ENCODE results near the gene PCED1B. TPM values are rescaled to one million over a fixed set of nuclear protein-coding genes. Genes with fewer than 3 reads are reported as not detected.

The PCED1B gene
- total RNA-seq, 1 experiment from 2014 or later, result 3.3 TPM

DNA sequence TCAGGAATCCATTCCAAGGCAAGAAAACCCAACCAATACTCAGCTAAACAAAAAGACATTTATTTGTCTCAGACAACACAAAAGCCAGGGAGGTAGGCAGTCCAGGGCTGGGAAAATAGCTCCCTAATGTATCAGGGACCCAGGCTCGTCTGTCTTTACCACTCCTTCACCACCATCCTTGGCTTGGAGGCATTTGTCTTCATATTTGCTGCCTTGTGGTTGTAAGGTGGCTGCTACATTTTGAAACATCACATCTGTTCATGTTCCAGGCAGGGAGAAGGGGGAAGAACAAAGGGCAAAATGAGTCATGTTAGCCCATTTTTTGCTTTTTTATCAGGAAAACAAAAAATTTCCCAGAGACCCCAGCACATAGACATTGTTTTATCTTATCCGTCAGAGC, 44.8 kb upstream of the PCED1B start:
- no peaks in the 10 kb centered on the region for H3K23me2 ChIP-seq (ENCODE audit: insufficient read length, low read depth, low read length, poor library complexity, severe bottlenecking)
- H3K9me3 Mint-ChIP-seq, result no peaks in the 10 kb centered on the region
- H3K9ac ChIP-seq (ENCODE audit: extremely low read depth, insufficient read length, low read length), result no peak overlapping the region

More for the DNA sequence above, 44.8 kb upstream of the PCED1B start:
- Histone ChIP-seq H3T11ph (ENCODE audit: low read length) (no peak overlapping the region), H3K79me1 (ENCODE audit: insufficient read depth, low read depth, low read length, poor library complexity, severe bottlenecking) (no peaks in the 10 kb centered on the region), H3K79me2 (ENCODE audit: insufficient read depth, low read length) (no peaks in the 10 kb centered on the region), H4K8ac (replicated peaks; ENCODE audit: insufficient read length, low read depth, low read length) (no peak overlapping the region), H3K4me1 (ENCODE audit: insufficient read depth, low read length) (no peaks in the 10 kb centered on the region; the same call in 1 of the 2 replicates), H4K91ac (ENCODE audit: insufficient read length, low read depth, low read length) (no peak overlapping the region), H2AK5ac (ENCODE audit: insufficient read length, low read length) (no peak overlapping the region), H3K14ac (ENCODE audit: insufficient read depth, low read length) (no peak overlapping the region), H2AFZ (ENCODE audit: low read length) (no peak overlapping the region), H2BK5ac (ENCODE audit: insufficient read length, low read length) (no peak overlapping the region), H3K4me2 (ENCODE audit: insufficient read depth, insufficient read length, low read length) (no peak overlapping the region), H4K5ac (ENCODE audit: insufficient read length, low read depth, low read length) (no peak overlapping the region), H3K27me3 (ENCODE audit: insufficient read depth, low read length) (no peaks in the 10 kb centered on the region), H3K27ac (ENCODE audit: insufficient read length, low read depth, low read length) (no peak overlapping the region), H3K23ac (ENCODE audit: insufficient read length, low read depth, low read length) (no peak overlapping the region), H2BK12ac (ENCODE audit: insufficient read length, low read depth, low read length) (no peak overlapping the region), H3K18ac (ENCODE audit: insufficient read length, low read depth, low read length) (no peak overlapping the region), H2BK15ac (ENCODE audit: low read depth, low read length) (no peak overlapping the region), H3K56ac (ENCODE audit: insufficient read length, low read depth, low read length) (no peak overlapping the region), H4K20me1 (ENCODE audit: control insufficient read depth, insufficient read depth, insufficient read length) (no peaks in the 10 kb centered on the region), H3K4ac (ENCODE audit: low read depth, low read length) (no peak overlapping the region), H3K9me3 (ENCODE audit: control insufficient read depth, low read depth, low read length) (no peaks in the 10 kb centered on the region), H2BK120ac (ENCODE audit: low read depth, low read length, poor library complexity, severe bottlenecking) (no peak overlapping the region), H2BK20ac (ENCODE audit: low read depth, low read length, poor library complexity, severe bottlenecking) (no peak overlapping the region)
- no peaks in the 10 kb centered on the region for H3K36me3 Mint-ChIP-seq (ENCODE audit: insufficient read depth in 1 of 3, low read depth in 3 of 3)
- whole genome bisulfite sequencing (ENCODE audit: extremely low coverage, insufficient read length, low lambda C conversion rate), result no CpG with 5 or more reads among the region's 2 CpGs
- H3K27ac Mint-ChIP-seq, result peak overlapping the region in 1 of 3 experiments; percentile 4; a peak in 1 of 7 replicates
- H3K4me1 Mint-ChIP-seq, result peaks cover 24 to 30% of the 10 kb centered on the region in 2 experiments
- no peak for DNase-seq
- H3K27me3 Mint-ChIP-seq (ENCODE audit: low read depth), result no peaks in the 10 kb centered on the region
- no peak overlapping the region for H3K4me3 Mint-ChIP-seq
- TF ChIP-seq CTCF (conservative IDR thresholded peaks at IDR 0.05), result no peak
